ENCODE data around the gene MCF2L.

Gene MCF2L

GRCh38 chr13:113123226-113124201 is 154.5 kb downstream of the MCF2L start:
- H4K20me1 ChIP-seq (ENCODE audit: insufficient read depth, low read length): no peaks in the 10 kb centered on the region
- H3K9me2 ChIP-seq (replicated peaks; ENCODE audit: insufficient read depth, low read length): no peaks in the 10 kb centered on the region
- no peak overlapping the region for H2AFZ ChIP-seq (ENCODE audit: low read length)
- H3K4me1 ChIP-seq (ENCODE audit: low read length): no peaks in the 10 kb centered on the region
- DNase-seq: no peak
- H3K4me3 ChIP-seq (ENCODE audit: low read length): no peak overlapping the region
- no peak overlapping the region for H3K4me2 ChIP-seq (ENCODE audit: low read depth, low read length)
- no peaks in the 10 kb centered on the region for H3K9me3 ChIP-seq (replicated peaks; ENCODE audit: insufficient read depth, low read length)
- no peaks in the 10 kb centered on the region for H3K36me3 ChIP-seq (replicated peaks; ENCODE audit: insufficient read depth, low read length)
- no peak overlapping the region for H3K9ac ChIP-seq (ENCODE audit: low read length)
- H3F3A ChIP-seq (ENCODE audit: insufficient read depth, low read length): no peaks in the 10 kb centered on the region
- TF ChIP-seq EZH2 (optimal IDR thresholded peaks at IDR 0.05; ENCODE audit: low read depth, low read length): no peak
- peak; percentile 34 for TF ChIP-seq CTCF (IDR thresholded peaks at IDR 0.05; ENCODE audit: low read length)
- peaks cover 100% of the 10 kb centered on the region for H3K27me3 ChIP-seq (replicated peaks; ENCODE audit: insufficient read depth, low read length)
- no peak overlapping the region for H3K27ac ChIP-seq (ENCODE audit: low read length)
- no peaks in the 10 kb centered on the region for H3K79me2 ChIP-seq (ENCODE audit: low read length)

- Histone ChIP-seq H3K36me3 (replicated peaks; ENCODE audit: insufficient read depth, low read length) (no peaks in the 10 kb centered on the region), H3K4me2 (ENCODE audit: low read depth, low read length) (no peak overlapping the region), H2AFZ (ENCODE audit: low read length) (no peak overlapping the region), H3K4me3 (ENCODE audit: low read length) (no peak overlapping the region), H3K27me3 (replicated peaks; ENCODE audit: insufficient read depth, low read length) (peaks cover 99% of the 10 kb centered on the region), H3K9ac (ENCODE audit: low read length) (no peak overlapping the region), H3K79me2 (ENCODE audit: low read length) (no peaks in the 10 kb centered on the region), H3F3A (ENCODE audit: insufficient read depth, low read length) (no peaks in the 10 kb centered on the region), H3K9me3 (replicated peaks; ENCODE audit: insufficient read depth, low read length) (no peaks in the 10 kb centered on the region), H4K20me1 (ENCODE audit: insufficient read depth, low read length) (no peaks in the 10 kb centered on the region), H3K9me2 (replicated peaks; ENCODE audit: insufficient read depth, low read length) (no peaks in the 10 kb centered on the region), H3K4me1 (ENCODE audit: low read length) (no peaks in the 10 kb centered on the region), H3K27ac (ENCODE audit: low read length) (no peak overlapping the region)
- no peak for TF ChIP-seq CTCF (IDR thresholded peaks at IDR 0.05; ENCODE audit: low read length)
- TF ChIP-seq EZH2 (optimal IDR thresholded peaks at IDR 0.05; ENCODE audit: low read depth, low read length): no peak
- no peak for TF ChIP-seq EZH2phosphoT487 (IDR thresholded peaks at IDR 0.05; ENCODE audit: low read length)
- no peak for DNase-seq
Measured at GRCh38 chr13:113124211-113124970, 155.4 kb downstream of the MCF2L start.

GRCh38 chr13:113125506-113126264 is 156.7 kb downstream of the MCF2L start:
- Histone ChIP-seq H3K9ac (ENCODE audit: low read length) (no peak overlapping the region), H2AFZ (ENCODE audit: low read length) (no peak overlapping the region), H3F3A (ENCODE audit: insufficient read depth, low read length) (no peaks in the 10 kb centered on the region), H3K9me2 (replicated peaks; ENCODE audit: insufficient read depth, low read length) (no peaks in the 10 kb centered on the region), H3K79me2 (ENCODE audit: low read length) (no peaks in the 10 kb centered on the region), H3K27ac (ENCODE audit: low read length) (no peak overlapping the region), H3K4me2 (ENCODE audit: low read depth, low read length) (no peak overlapping the region), H3K27me3 (replicated peaks; ENCODE audit: insufficient read depth, low read length) (peaks cover 92% of the 10 kb centered on the region), H3K4me1 (ENCODE audit: low read length) (no peaks in the 10 kb centered on the region), H3K9me3 (replicated peaks; ENCODE audit: insufficient read depth, low read length) (no peaks in the 10 kb centered on the region), H3K36me3 (replicated peaks; ENCODE audit: insufficient read depth, low read length) (no peaks in the 10 kb centered on the region), H4K20me1 (ENCODE audit: insufficient read depth, low read length) (no peaks in the 10 kb centered on the region), H3K4me3 (ENCODE audit: low read length) (no peak overlapping the region)
- no peak for TF ChIP-seq EZH2 (optimal IDR thresholded peaks at IDR 0.05; ENCODE audit: low read depth, low read length)
- TF ChIP-seq CTCF (IDR thresholded peaks at IDR 0.05; ENCODE audit: low read length): no peak
- no peak for TF ChIP-seq EZH2phosphoT487 (IDR thresholded peaks at IDR 0.05; ENCODE audit: low read length)
- no peak for DNase-seq
